H9 (cell line): ENCODE results near the gene STX1A. TPM values are rescaled to one million over a fixed set of nuclear protein-coding genes. Genes with fewer than 3 reads are reported as not detected.
A peak's percentile ranks its signal among the peaks of the same experiment; 100 is the strongest.

Experiments
- DNase-seq: peaks from one replicate; pipeline ENCODE4 v3.0.0-alpha.2; 2017
- H2AFZ ChIP-seq: one replicate; pipeline ENCODE4 v1.6.1; 2013; ENCODE audit warnings: mild to moderate bottlenecking, low read length, control low read depth, moderate library complexity
- H2AK5ac ChIP-seq: 2 replicates; pipeline ENCODE4 v1.6.1; 2013; ENCODE audit warnings: low read length, control low read depth, mixed read lengths; ENCODE audit not compliant: insufficient read length
- H2BK120ac ChIP-seq: one replicate; pipeline ENCODE4 v1.6.1; 2013; ENCODE audit warnings: low read depth, mild to moderate bottlenecking, low read length, control low read depth, inconsistent platforms; ENCODE audit not compliant: poor library complexity, severe bottlenecking
- H2BK12ac ChIP-seq: 2 replicates; pipeline ENCODE4 v1.6.1; 2013; ENCODE audit warnings: low read length, control low read depth, mixed read lengths, low read depth; ENCODE audit not compliant: insufficient read length
- H2BK15ac ChIP-seq: 2 replicates; pipeline ENCODE4 v1.6.1; 2013; ENCODE audit warnings: low read depth, low read length, control low read depth
- H2BK20ac ChIP-seq: one replicate; pipeline ENCODE4 v1.6.1; 2013; ENCODE audit warnings: low read depth, mild to moderate bottlenecking, low read length, control low read depth, inconsistent platforms; ENCODE audit not compliant: poor library complexity, severe bottlenecking
- H2BK5ac ChIP-seq: 2 replicates; pipeline ENCODE4 v1.6.1; 2013; ENCODE audit warnings: low read length, control low read depth, mixed read lengths; ENCODE audit not compliant: insufficient read length
- H3K14ac ChIP-seq: 2 replicates; pipeline ENCODE4 v1.6.1; 2013; ENCODE audit warnings: low read length, control low read depth; ENCODE audit not compliant: insufficient read depth
- H3K18ac ChIP-seq: 2 replicates; pipeline ENCODE4 v1.6.1; 2013; ENCODE audit warnings: low read depth, mild to moderate bottlenecking, mixed read lengths, low read length, control low read depth; ENCODE audit not compliant: insufficient read length
- H3K23ac ChIP-seq: 2 replicates; pipeline ENCODE4 v1.6.1; 2013; ENCODE audit warnings: low read length, control low read depth, mixed read lengths, low read depth; ENCODE audit not compliant: insufficient read length
- H3K23me2 ChIP-seq: 2 replicates; pipeline ENCODE4 v1.6.1; 2013; ENCODE audit warnings: low read depth, mild to moderate bottlenecking, mixed read lengths, low read length, control low read depth; ENCODE audit not compliant: insufficient read length, poor library complexity, severe bottlenecking
- H3K27ac ChIP-seq: 2 replicates; pipeline ENCODE4 v1.5.1; 2013; ENCODE audit warnings: low read length, control low read depth, mixed read lengths, low read depth; ENCODE audit not compliant: insufficient read length
- H3K27me3 ChIP-seq: 2 replicates; pipeline ENCODE4 v1.6.1; 2013; ENCODE audit warnings: low read length, control low read depth, inconsistent platforms; ENCODE audit not compliant: insufficient read depth
- H3K4ac ChIP-seq: 2 replicates; pipeline ENCODE4 v1.6.1; 2013; ENCODE audit warnings: low read depth, mild to moderate bottlenecking, control low read depth, inconsistent platforms, low read length, moderate library complexity
- H3K4me1 ChIP-seq: 2 replicates; pipeline ENCODE4 v1.6.1; 2013; ENCODE audit warnings: low read length, control low read depth, inconsistent platforms; ENCODE audit not compliant: insufficient read depth
- H3K4me2 ChIP-seq: 2 replicates; pipeline ENCODE4 v1.6.1; 2013; ENCODE audit warnings: low read length, control low read depth, mixed read lengths; ENCODE audit not compliant: insufficient read length, insufficient read depth
- H3K56ac ChIP-seq: 2 replicates; pipeline ENCODE4 v1.6.1; 2013; ENCODE audit warnings: low read depth, mild to moderate bottlenecking, mixed read lengths, low read length, control low read depth; ENCODE audit not compliant: insufficient read length
- H3K79me1 ChIP-seq: 2 replicates; pipeline ENCODE4 v1.6.1; 2013; ENCODE audit warnings: low read depth, mild to moderate bottlenecking, moderate library complexity, low read length, control low read depth, inconsistent platforms; ENCODE audit not compliant: insufficient read depth, poor library complexity, severe bottlenecking
- H3K79me2 ChIP-seq: 2 replicates; pipeline ENCODE4 v1.6.1; 2013; ENCODE audit warnings: low read length, control low read depth, inconsistent platforms; ENCODE audit not compliant: insufficient read depth
- H3K9ac ChIP-seq: 2 replicates; pipeline ENCODE4 v1.6.1; 2013; ENCODE audit warnings: low read length, control low read depth, mixed read lengths; ENCODE audit not compliant: insufficient read length; ENCODE audit errors: extremely low read depth
- H3K9me3 ChIP-seq: one replicate; pipeline ENCODE4 v1.6.1; 2013; ENCODE audit warnings: low read depth, low read length, inconsistent platforms; ENCODE audit not compliant: control insufficient read depth
- H3T11ph ChIP-seq: one replicate; pipeline ENCODE4 v1.6.1; 2013; ENCODE audit warnings: mild to moderate bottlenecking, low read length, control low read depth, inconsistent platforms
- H4K20me1 ChIP-seq: one replicate; pipeline ENCODE4 v1.6.1; 2013; ENCODE audit not compliant: control insufficient read depth, insufficient read length, insufficient read depth
- H4K5ac ChIP-seq: 2 replicates; pipeline ENCODE4 v1.6.1; 2013; ENCODE audit warnings: low read depth, mild to moderate bottlenecking, mixed read lengths, low read length, control low read depth; ENCODE audit not compliant: insufficient read length
- H4K8ac ChIP-seq: replicated peaks from 2 replicates; pipeline ENCODE4 v1.6.1; 2013; ENCODE audit warnings: low read length, control low read depth, mixed read lengths, low read depth; ENCODE audit not compliant: insufficient read length
- H4K91ac ChIP-seq: 2 replicates; pipeline ENCODE4 v1.6.1; 2013; ENCODE audit warnings: low read depth, mild to moderate bottlenecking, moderate library complexity, mixed read lengths, low read length, control low read depth; ENCODE audit not compliant: insufficient read length
- H3K27ac Mint-ChIP-seq, 3 experiments: 2 replicates in 2 of 3; 3 replicates in 1 of 3; pipeline ENCODE4 v1.8.0; 2020 to 2021; ENCODE audit warnings: mixed read lengths in 3 of 3, mild to moderate bottlenecking in 1 of 3, moderate library complexity in 1 of 3
- H3K27me3 Mint-ChIP-seq: 2 replicates; pipeline ENCODE4 v1.8.0; 2021; ENCODE audit warnings: low read depth, mild to moderate bottlenecking, moderate library complexity, mixed read lengths
- H3K36me3 Mint-ChIP-seq, 3 experiments: 2 replicates in 2 of 3; 3 replicates in 1 of 3; pipeline ENCODE4 v1.8.0; 2020 to 2021; ENCODE audit warnings: low read depth in 3 of 3, mixed read lengths in 3 of 3; ENCODE audit not compliant: insufficient read depth in 1 of 3
- H3K4me1 Mint-ChIP-seq, 2 experiments: 2 replicates each; pipeline ENCODE4 v1.8.0; 2020; ENCODE audit warnings: mixed read lengths in 2 of 2
- H3K4me3 Mint-ChIP-seq, 2 experiments: 2 replicates in 1 of 2; 3 replicates in 1 of 2; pipeline ENCODE4 v1.8.0; 2020 to 2021; ENCODE audit warnings: mild to moderate bottlenecking in 2 of 2, mixed read lengths in 2 of 2, moderate library complexity in 1 of 2
- H3K9me3 Mint-ChIP-seq, 2 experiments: 2 replicates in 1 of 2; 3 replicates in 1 of 2; pipeline ENCODE4 v1.8.0; 2020; ENCODE audit warnings: mild to moderate bottlenecking in 2 of 2, mixed read lengths in 2 of 2, moderate library complexity in 1 of 2
- CTCF ChIP-seq: fragments of 200-600 bp; sonication (generic); conservative IDR thresholded peaks from 3 replicates; pipeline ENCODE4 v1.8.0; 2021; ENCODE audit warnings: antibody characterized with exemption, mild to moderate bottlenecking
- WGBS: extraction: QIAGEN DNeasy Blood & Tissue Kit; methylation state at CpG from one replicate; pipeline ENCODE4 v1.1.7; 2013; ENCODE audit warnings: missing lambda C conversion rate, low lambda C conversion rate, mixed read lengths; ENCODE audit not compliant: insufficient read length; ENCODE audit errors: extremely low coverage; 5-methylcytosine and 5-hydroxymethylcytosine counted together
- total RNA-seq: library from RNA; stranded (reverse); gene quantifications from 2 replicates; pipeline ENCODE4 v1.2.1, GENCODE V29; 2021

STX1A gene
- total RNA-seq, 1 experiment from 2014 or later: 10.1 TPM

- H3K23ac ChIP-seq: no peak overlapping the region
- TF ChIP-seq CTCF: no peak
- no peaks in the 10 kb centered on the region for H3K79me2 ChIP-seq
- H2AFZ ChIP-seq: no peak overlapping the region
- no peak overlapping the region for H3K18ac ChIP-seq
- Mint-ChIP-seq H3K4me1 (peaks cover 9 to 19% of the 10 kb centered on the region in 2 experiments), H3K4me3 (no peak overlapping the region), H3K27ac (peak overlapping the region in 2 of 3 experiments; percentile 45 to 59; a peak in 2 of 7 replicates), H3K9me3 (no peaks in the 10 kb centered on the region), H3K27me3 (peaks cover 6% of the 10 kb centered on the region), H3K36me3 (no peaks in the 10 kb centered on the region)
- WGBS: no CpG with 5 or more reads among the region's 7 CpGs
- no peaks in the 10 kb centered on the region for H3K23me2 ChIP-seq
- no peak overlapping the region for H2BK12ac ChIP-seq
- no peak overlapping the region for H3K14ac ChIP-seq
- H3K9me3 ChIP-seq: no peaks in the 10 kb centered on the region
- DNase-seq: no peak
- H2BK20ac ChIP-seq: no peak overlapping the region
- no peaks in the 10 kb centered on the region for H3K79me1 ChIP-seq
- H4K8ac ChIP-seq: no peak overlapping the region
- no peaks in the 10 kb centered on the region for H4K20me1 ChIP-seq
- H3K27ac ChIP-seq: no peak overlapping the region
- H3K4me1 ChIP-seq: peaks cover 4% of the 10 kb centered on the region; the same call in 1 of the 2 replicates
- no peak overlapping the region for H2BK15ac ChIP-seq
- H3K9ac ChIP-seq: no peak overlapping the region
- H2BK120ac ChIP-seq: no peak overlapping the region
- no peak overlapping the region for H4K5ac ChIP-seq
- H4K91ac ChIP-seq: no peak overlapping the region
- no peak overlapping the region for H3K56ac ChIP-seq
- no peak overlapping the region for H3K4me2 ChIP-seq
- no peak overlapping the region for H3T11ph ChIP-seq
- no peak overlapping the region for H3K4ac ChIP-seq
- no peak overlapping the region for H2BK5ac ChIP-seq
- H2AK5ac ChIP-seq: no peak overlapping the region
- no peaks in the 10 kb centered on the region for H3K27me3 ChIP-seq
Observed at GRCh38 chr7:73758581-73759138, 39.2 kb upstream of the STX1A start.
